Measurements from ENCODE around the gene SSTR4.

SSTR4 gene

GRCh38 chr20:23000232-23000947 is 34.7 kb upstream of the SSTR4 start:
- no peak overlapping the region for H3K4me3 ChIP-seq (ENCODE audit: low read depth, low read length)
- no peak for DNase-seq (ENCODE audit: low read depth)
- in situ Hi-C loops (cut with HindIII; ENCODE audit: low sequenced_read_pairs), result no loop called here
- TF ChIP-seq CTCF (IDR thresholded peaks at IDR 0.05; ENCODE audit: low read depth, low read length, missing control alignments), result no peak

- no peak for DNase-seq (ENCODE audit: low read depth)
- no peak overlapping the region for H3K4me3 ChIP-seq (ENCODE audit: low read depth, low read length)
- in situ Hi-C loops (cut with HindIII; ENCODE audit: low sequenced_read_pairs), result no loop called here
- no peak for TF ChIP-seq CTCF (IDR thresholded peaks at IDR 0.05; ENCODE audit: low read depth, low read length, missing control alignments)
Measured at GRCh38 chr20:23002276-23002675, 32.8 kb upstream of the SSTR4 start.

- H3K4me3 ChIP-seq (ENCODE audit: low read depth, low read length), result no peak overlapping the region
- in situ Hi-C loops (cut with HindIII; ENCODE audit: low sequenced_read_pairs), result no loop called here
- DNase-seq (ENCODE audit: low read depth), result no peak
- TF ChIP-seq CTCF (IDR thresholded peaks at IDR 0.05; ENCODE audit: low read depth, low read length, missing control alignments), result no peak
Measured at GRCh38 chr20:23003077-23003635, 32.0 kb upstream of the SSTR4 start.

GRCh38 chr20:23003881-23004460 is 31.1 kb upstream of the SSTR4 start:
- TF ChIP-seq CTCF (IDR thresholded peaks at IDR 0.05; ENCODE audit: low read depth, low read length, missing control alignments), result no peak
- in situ Hi-C loops (cut with HindIII; ENCODE audit: low sequenced_read_pairs), result no loop called here
- no peak for DNase-seq (ENCODE audit: low read depth)
- H3K4me3 ChIP-seq (ENCODE audit: low read depth, low read length), result no peak overlapping the region

GRCh38 chr20:23005776-23006175 is 29.3 kb upstream of the SSTR4 start:
- in situ Hi-C loops (cut with HindIII; ENCODE audit: low sequenced_read_pairs), result no loop called here
- DNase-seq (ENCODE audit: low read depth), result no peak
- no peak for TF ChIP-seq CTCF (IDR thresholded peaks at IDR 0.05; ENCODE audit: low read depth, low read length, missing control alignments)
- H3K4me3 ChIP-seq (ENCODE audit: low read depth, low read length), result no peak overlapping the region

GRCh38 chr20:23007462-23007861 is 27.6 kb upstream of the SSTR4 start:
- in situ Hi-C loops (cut with HindIII; ENCODE audit: low sequenced_read_pairs), result no loop called here
- TF ChIP-seq CTCF (IDR thresholded peaks at IDR 0.05; ENCODE audit: low read depth, low read length, missing control alignments), result no peak
- DNase-seq (ENCODE audit: low read depth), result no peak
- no peak overlapping the region for H3K4me3 ChIP-seq (ENCODE audit: low read depth, low read length)
